Measurements from ENCODE around the gene OPA3.

Gene OPA3

GRCh38 chr19:45564131-45564780, 20.3 kb downstream of the OPA3 start:
- TF ChIP-seq CTCF (IDR thresholded peaks at IDR 0.05; ENCODE audit: unreplicated experiment in 3 of 3) = no peak
- no peak overlapping the region for H3K27ac Mint-ChIP-seq
- no peaks in the 10 kb centered on the region for H3K4me1 Mint-ChIP-seq
- H3K36me3 Mint-ChIP-seq (ENCODE audit: low read depth) = no peaks in the 10 kb centered on the region
- H3K27me3 Mint-ChIP-seq (ENCODE audit: low read depth) = no peaks in the 10 kb centered on the region
- H3K4me3 Mint-ChIP-seq = no peak overlapping the region
- H3K9me3 Mint-ChIP-seq = no peaks in the 10 kb centered on the region

- Mint-ChIP-seq H3K9me3 (no peaks in the 10 kb centered on the region), H3K27me3 (ENCODE audit: low read depth) (peaks cover 3% of the 10 kb centered on the region), H3K36me3 (ENCODE audit: low read depth) (no peaks in the 10 kb centered on the region), H3K27ac (no peak overlapping the region), H3K4me1 (peaks cover 4% of the 10 kb centered on the region), H3K4me3 (no peak overlapping the region)
- TF ChIP-seq CTCF (IDR thresholded peaks at IDR 0.05; ENCODE audit: unreplicated experiment in 3 of 3) = no peak
These were observed 23.9 kb downstream of the OPA3 start for GRCh38 chr19:45560686-45561085.

- Mint-ChIP-seq H3K36me3 (ENCODE audit: low read depth) (no peaks in the 10 kb centered on the region), H3K27ac (no peak overlapping the region), H3K27me3 (ENCODE audit: low read depth) (peaks cover 3% of the 10 kb centered on the region), H3K9me3 (no peaks in the 10 kb centered on the region), H3K4me1 (peaks cover 4% of the 10 kb centered on the region), H3K4me3 (no peak overlapping the region)
- TF ChIP-seq CTCF (IDR thresholded peaks at IDR 0.05; ENCODE audit: unreplicated experiment in 3 of 3) = no peak
These were observed 24.6 kb downstream of the OPA3 start for GRCh38 chr19:45560038-45560437.

- no peaks in the 10 kb centered on the region for H3K36me3 Mint-ChIP-seq (ENCODE audit: low read depth)
- no peaks in the 10 kb centered on the region for H3K9me3 Mint-ChIP-seq
- peaks cover 4% of the 10 kb centered on the region for H3K4me1 Mint-ChIP-seq
- no peak overlapping the region for H3K4me3 Mint-ChIP-seq
- TF ChIP-seq CTCF (IDR thresholded peaks at IDR 0.05; ENCODE audit: unreplicated experiment in 3 of 3) = peak; percentile 39 to 61 (median 48)
- H3K27me3 Mint-ChIP-seq (ENCODE audit: low read depth) = peaks cover 6% of the 10 kb centered on the region
- peak overlapping the region in 1 of 3 experiments; percentile 42 for H3K27ac Mint-ChIP-seq
These were observed 26.2 kb downstream of the OPA3 start for GRCh38 chr19:45558399-45558878.

- TF ChIP-seq CTCF (IDR thresholded peaks at IDR 0.05; ENCODE audit: unreplicated experiment in 3 of 3) = no peak
- Mint-ChIP-seq H3K9me3 (no peaks in the 10 kb centered on the region), H3K4me3 (no peak overlapping the region), H3K36me3 (ENCODE audit: low read depth) (peaks cover 6% of the 10 kb centered on the region), H3K27ac (no peak overlapping the region), H3K27me3 (ENCODE audit: low read depth) (peaks cover 6% of the 10 kb centered on the region), H3K4me1 (peaks cover 4% of the 10 kb centered on the region)
These were observed 27.8 kb downstream of the OPA3 start for GRCh38 chr19:45556835-45557234.

- Mint-ChIP-seq H3K27me3 (ENCODE audit: low read depth) (peaks cover 13% of the 10 kb centered on the region), H3K9me3 (no peaks in the 10 kb centered on the region), H3K36me3 (ENCODE audit: low read depth) (peaks cover 6% of the 10 kb centered on the region), H3K4me3 (no peak overlapping the region), H3K27ac (no peak overlapping the region), H3K4me1 (peaks cover 9% of the 10 kb centered on the region)
- TF ChIP-seq CTCF (IDR thresholded peaks at IDR 0.05; ENCODE audit: unreplicated experiment in 3 of 3) = no peak
These were observed 30.1 kb downstream of the OPA3 start for GRCh38 chr19:45554481-45554880.

Data from nephron (organoid).